ENCODE results near the gene RASGRF1. TPM values are rescaled to one million over a fixed set of nuclear protein-coding genes. Genes with fewer than 3 reads are reported as not detected.

Gene RASGRF1
- polyA plus RNA-seq, 3 donors = 0.11 TPM; not detected in 2

DNA sequence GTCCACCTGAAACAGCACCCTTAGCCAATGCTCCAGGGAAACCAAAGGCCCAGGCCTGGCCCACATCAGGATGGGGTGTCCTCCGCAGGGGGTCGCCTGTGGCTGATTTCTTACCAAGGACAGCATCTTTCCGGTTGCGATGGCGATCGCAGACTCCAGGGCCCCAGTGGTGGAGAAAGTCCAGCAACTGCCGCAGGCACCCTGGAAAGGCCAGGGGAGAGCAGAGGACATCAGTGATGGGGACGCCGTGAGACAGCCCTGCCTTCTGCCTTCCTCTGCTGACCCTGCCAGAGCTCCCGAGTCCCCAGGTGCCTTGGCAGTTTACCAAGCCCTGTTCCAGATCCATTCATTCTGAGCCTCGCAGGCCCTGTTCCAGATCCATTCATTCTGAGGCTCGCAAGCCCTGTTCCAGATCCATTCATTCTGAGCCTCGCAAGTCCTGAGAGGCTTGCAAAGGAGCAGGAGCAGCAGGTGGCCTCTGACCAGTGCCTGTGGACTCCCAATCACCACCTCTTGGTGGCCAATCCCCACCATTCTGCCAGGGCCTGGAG, 158.2 kb downstream of the RASGRF1 start:
- peaks cover 0 to 2% (median 0%) of the 10 kb centered on the region in 3 donors for H3K27me3 Mint-ChIP-seq (ENCODE audit: low read depth in 3 of 3)
- Histone ChIP-seq H3K79me2 (ENCODE audit: insufficient read depth, low read length) (peaks cover 70% of the 10 kb centered on the region), H3K9me3 (replicated peaks in 1 of 2; ENCODE audit: control insufficient read depth in 1 of 2, insufficient read depth in 1 of 2, low read length in 2 of 2) (no peaks in the 10 kb centered on the region), H3K27ac (ENCODE audit: low read depth in 1 of 2, low read length in 2 of 2) (peak overlapping the region in 1 of 2 donors; percentile 33), H3K4me1 (ENCODE audit: control insufficient read depth in 1 of 2, insufficient read depth in 2 of 2, low read length in 2 of 2) (peaks cover 52 to 54% of the 10 kb centered on the region in 2 donors), H3K4me3 (replicated peaks in 1 of 3; ENCODE audit: low read depth in 2 of 3, low read length in 3 of 3) (no peak overlapping the region), H3K36me3 (replicated peaks in 1 of 2; ENCODE audit: control insufficient read depth in 1 of 2, insufficient read depth in 2 of 2, low read length in 2 of 2) (peaks cover 82 to 90% of the 10 kb centered on the region in 2 donors), H3K27me3 (ENCODE audit: control insufficient read depth in 2 of 2, insufficient read depth in 2 of 2, low read length in 2 of 2) (no peaks in the 10 kb centered on the region), H3K9ac (ENCODE audit: insufficient read depth, low read length, poor library complexity, severe bottlenecking) (no peak overlapping the region), H2AFZ (ENCODE audit: insufficient read depth, low read depth, low read length, poor library complexity, severe bottlenecking) (no peak overlapping the region), H4K20me1 (ENCODE audit: insufficient read depth, low read length) (peaks cover 53% of the 10 kb centered on the region), H3K4me2 (replicated peaks; ENCODE audit: extremely low read depth, low read length, poor library complexity, severe bottlenecking) (no peak overlapping the region)
- H3K4me3 Mint-ChIP-seq = no peak overlapping the region
- intact Hi-C loops (cut with micrococcal nuclease) = no loop called here
- no peaks in the 10 kb centered on the region for H3K9me3 Mint-ChIP-seq
- 95% methylated on average over 13 of the region's 13 CpGs for WGBS (ENCODE audit: insufficient coverage)
- peaks cover 81 to 99% of the 10 kb centered on the region in 2 donors for H3K36me3 Mint-ChIP-seq
- TF ChIP-seq, protein P1, sequence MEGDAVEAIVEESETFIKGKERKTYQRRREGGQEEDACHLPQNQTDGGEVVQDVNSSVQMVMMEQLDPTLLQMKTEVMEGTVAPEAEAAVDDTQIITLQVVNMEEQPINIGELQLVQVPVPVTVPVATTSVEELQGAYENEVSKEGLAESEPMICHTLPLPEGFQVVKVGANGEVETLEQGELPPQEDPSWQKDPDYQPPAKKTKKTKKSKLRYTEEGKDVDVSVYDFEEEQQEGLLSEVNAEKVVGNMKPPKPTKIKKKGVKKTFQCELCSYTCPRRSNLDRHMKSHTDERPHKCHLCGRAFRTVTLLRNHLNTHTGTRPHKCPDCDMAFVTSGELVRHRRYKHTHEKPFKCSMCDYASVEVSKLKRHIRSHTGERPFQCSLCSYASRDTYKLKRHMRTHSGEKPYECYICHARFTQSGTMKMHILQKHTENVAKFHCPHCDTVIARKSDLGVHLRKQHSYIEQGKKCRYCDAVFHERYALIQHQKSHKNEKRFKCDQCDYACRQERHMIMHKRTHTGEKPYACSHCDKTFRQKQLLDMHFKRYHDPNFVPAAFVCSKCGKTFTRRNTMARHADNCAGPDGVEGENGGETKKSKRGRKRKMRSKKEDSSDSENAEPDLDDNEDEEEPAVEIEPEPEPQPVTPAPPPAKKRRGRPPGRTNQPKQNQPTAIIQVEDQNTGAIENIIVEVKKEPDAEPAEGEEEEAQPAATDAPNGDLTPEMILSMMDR (IDR thresholded peaks at IDR 0.05) = no peak
- DNase-seq = no peak
- peak overlapping the region in 2 of 7 donors; percentile 69 to 74 for H3K27ac Mint-ChIP-seq
- peaks cover 48% of the 10 kb centered on the region for H3K4me1 Mint-ChIP-seq

GRCh38 chr15:78931439-78932257, 158.9 kb downstream of the RASGRF1 start:
- Histone ChIP-seq H3K4me1 (ENCODE audit: control insufficient read depth in 1 of 2, insufficient read depth in 2 of 2, low read length in 2 of 2) (peaks cover 52 to 54% of the 10 kb centered on the region in 2 donors), H3K36me3 (replicated peaks in 1 of 2; ENCODE audit: control insufficient read depth in 1 of 2, insufficient read depth in 2 of 2, low read length in 2 of 2) (peaks cover 88 to 97% of the 10 kb centered on the region in 2 donors), H3K4me3 (replicated peaks in 1 of 3; ENCODE audit: low read depth in 2 of 3, low read length in 3 of 3) (no peak overlapping the region), H3K27ac (ENCODE audit: low read depth in 1 of 2, low read length in 2 of 2) (peak overlapping the region in 1 of 2 donors; percentile 40), H3K9ac (ENCODE audit: insufficient read depth, low read length, poor library complexity, severe bottlenecking) (no peak overlapping the region), H3K27me3 (ENCODE audit: control insufficient read depth in 2 of 2, insufficient read depth in 2 of 2, low read length in 2 of 2) (no peaks in the 10 kb centered on the region), H2AFZ (ENCODE audit: insufficient read depth, low read depth, low read length, poor library complexity, severe bottlenecking) (no peak overlapping the region), H3K79me2 (ENCODE audit: insufficient read depth, low read length) (peaks cover 64% of the 10 kb centered on the region), H4K20me1 (ENCODE audit: insufficient read depth, low read length) (peaks cover 60% of the 10 kb centered on the region), H3K9me3 (replicated peaks in 1 of 2; ENCODE audit: control insufficient read depth in 1 of 2, insufficient read depth in 1 of 2, low read length in 2 of 2) (no peaks in the 10 kb centered on the region), H3K4me2 (replicated peaks; ENCODE audit: extremely low read depth, low read length, poor library complexity, severe bottlenecking) (no peak overlapping the region)
- peaks cover 0 to 2% (median 0%) of the 10 kb centered on the region in 3 donors for H3K27me3 Mint-ChIP-seq (ENCODE audit: low read depth in 3 of 3)
- WGBS (ENCODE audit: insufficient coverage) = 88% methylated on average over 16 of the region's 21 CpGs
- peaks cover 48% of the 10 kb centered on the region for H3K4me1 Mint-ChIP-seq
- H3K9me3 Mint-ChIP-seq = no peaks in the 10 kb centered on the region
- peaks cover 88 to 99% of the 10 kb centered on the region in 2 donors for H3K36me3 Mint-ChIP-seq
- no peak overlapping the region for H3K4me3 Mint-ChIP-seq
- no peak for DNase-seq
- H3K27ac Mint-ChIP-seq = peak overlapping the region in 5 of 7 donors; percentile 26 to 82 (median 59)
- intact Hi-C loops (cut with micrococcal nuclease) = no loop called here
- TF ChIP-seq, protein P1 (IDR thresholded peaks at IDR 0.05) = no peak
